AG04450 (cell line): ENCODE data around the gene EFCAB5. TPM values are rescaled to one million over a fixed set of nuclear protein-coding genes. Genes with fewer than 3 reads are reported as not detected.

Experiments
- CTCF ChIA-PET: fragments of 300-600, 350-600 bp; formaldehyde crosslinking; extraction: SDS; loops from one replicate; lab custom pipeline; 2022; ENCODE audit warnings: antibody characterized with exemption, inconsistent platforms; lab: Charles Lee
- POLR2A ChIA-PET: fragments of 350-600 bp; formaldehyde crosslinking; extraction: SDS; loops from one replicate; lab custom pipeline; 2021; ENCODE audit warnings: antibody characterized with exemption, inconsistent platforms; lab: Yijun Ruan, JAX
- DNase-seq: peaks from one replicate; pipeline ENCODE4 v3.0.0-alpha.2; 2011; ENCODE audit warnings: low read depth, low spot score
- H3K27ac ChIP-seq: one replicate; pipeline ENCODE4 v1.5.1; 2012; ENCODE audit warnings: low read depth, low read length, control low read depth
- H3K27me3 ChIP-seq: one replicate; pipeline ENCODE4 v1.6.0; 2012; ENCODE audit warnings: low read length; ENCODE audit not compliant: control insufficient read depth, insufficient read depth
- H3K4me3 ChIP-seq: 2 replicates; pipeline ENCODE4 v1.5.1; 2011; ENCODE audit warnings: mild to moderate bottlenecking, low read depth, low read length, control low read depth
- H3K9me3 ChIP-seq: 2 replicates; pipeline ENCODE4 v1.5.1; 2012; ENCODE audit warnings: low read length; ENCODE audit not compliant: control insufficient read depth, insufficient read depth
- polyA plus RNA-seq: library from polyadenylated mRNA; depleted of rRNA; stranded (reverse); fragments of >200 nt; gene quantifications from 2 replicates; pipeline ENCODE4 v1.2.3, GENCODE V29; 2011
- TF ChIP-seq, protein P1 (sequence below): IDR thresholded peaks from 2 replicates; pipeline ENCODE4 v1.5.1; 2011; ENCODE audit warnings: low read depth, low read length, control low read depth, inconsistent platforms

The EFCAB5 gene
- polyA plus RNA-seq, 1 experiment, result 0.24 TPM

DNA sequence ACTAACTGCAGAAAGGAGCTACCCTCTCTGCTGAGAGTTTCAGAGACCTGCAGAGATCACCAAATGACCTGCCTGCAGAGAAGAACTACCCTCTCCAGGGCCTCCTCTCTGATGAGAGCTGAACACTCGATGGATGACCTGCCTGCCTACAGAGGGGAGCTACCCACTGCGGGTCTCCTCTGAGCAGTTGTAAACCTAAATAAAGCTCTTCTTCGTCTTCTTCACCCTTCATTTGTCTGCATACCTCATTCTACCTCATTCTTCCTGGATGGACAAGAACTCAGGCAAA is 35.6 kb upstream of the EFCAB5 start:
- Histone ChIP-seq H3K4me3 (no peak overlapping the region), H3K9me3 (peaks cover 10% of the 10 kb centered on the region), H3K27ac (no peak overlapping the region), H3K27me3 (no peaks in the 10 kb centered on the region)
- TF ChIP-seq, protein P1, sequence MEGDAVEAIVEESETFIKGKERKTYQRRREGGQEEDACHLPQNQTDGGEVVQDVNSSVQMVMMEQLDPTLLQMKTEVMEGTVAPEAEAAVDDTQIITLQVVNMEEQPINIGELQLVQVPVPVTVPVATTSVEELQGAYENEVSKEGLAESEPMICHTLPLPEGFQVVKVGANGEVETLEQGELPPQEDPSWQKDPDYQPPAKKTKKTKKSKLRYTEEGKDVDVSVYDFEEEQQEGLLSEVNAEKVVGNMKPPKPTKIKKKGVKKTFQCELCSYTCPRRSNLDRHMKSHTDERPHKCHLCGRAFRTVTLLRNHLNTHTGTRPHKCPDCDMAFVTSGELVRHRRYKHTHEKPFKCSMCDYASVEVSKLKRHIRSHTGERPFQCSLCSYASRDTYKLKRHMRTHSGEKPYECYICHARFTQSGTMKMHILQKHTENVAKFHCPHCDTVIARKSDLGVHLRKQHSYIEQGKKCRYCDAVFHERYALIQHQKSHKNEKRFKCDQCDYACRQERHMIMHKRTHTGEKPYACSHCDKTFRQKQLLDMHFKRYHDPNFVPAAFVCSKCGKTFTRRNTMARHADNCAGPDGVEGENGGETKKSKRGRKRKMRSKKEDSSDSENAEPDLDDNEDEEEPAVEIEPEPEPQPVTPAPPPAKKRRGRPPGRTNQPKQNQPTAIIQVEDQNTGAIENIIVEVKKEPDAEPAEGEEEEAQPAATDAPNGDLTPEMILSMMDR, result no peak
- no peak for DNase-seq
- ChIA-PET CTCF (interaction anchor here (1.2 kb wide), 1 partner anchor 267 kb away, joined by 4 read pairs; no protein-coding TSS in a partner anchor), POLR2A (no interaction called here)

DNA sequence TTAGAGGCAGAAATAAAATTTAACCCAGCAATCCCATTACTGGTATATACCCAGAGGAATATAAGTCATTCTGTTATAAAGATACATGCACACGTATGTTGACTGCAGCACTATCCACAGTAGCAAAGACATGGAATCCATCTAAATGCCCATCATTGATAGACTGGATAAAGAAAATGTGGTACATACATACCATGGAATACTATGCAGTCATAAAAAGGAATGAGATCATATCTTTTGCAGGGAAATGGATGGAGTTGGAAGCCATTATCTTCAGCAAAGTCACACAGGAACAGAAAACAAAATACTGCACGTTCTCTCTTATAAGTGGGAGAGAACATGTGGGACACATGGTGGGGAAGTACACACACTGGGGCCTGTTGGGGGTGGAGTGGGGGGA is 34.5 kb upstream of the EFCAB5 start:
- H3K9me3 ChIP-seq, result peaks cover 10% of the 10 kb centered on the region
- ChIA-PET CTCF (interaction anchor here (0.9 to 1.2 kb wide), 3 partner anchors 67 to 268 kb away, joined by 3 to 11 read pairs (median 4); no protein-coding TSS in a partner anchor), POLR2A (no interaction called here)
- no peak overlapping the region for H3K27ac ChIP-seq
- DNase-seq, result no peak
- TF ChIP-seq, protein P1, result no peak
- no peaks in the 10 kb centered on the region for H3K27me3 ChIP-seq
- no peak overlapping the region for H3K4me3 ChIP-seq

DNA sequence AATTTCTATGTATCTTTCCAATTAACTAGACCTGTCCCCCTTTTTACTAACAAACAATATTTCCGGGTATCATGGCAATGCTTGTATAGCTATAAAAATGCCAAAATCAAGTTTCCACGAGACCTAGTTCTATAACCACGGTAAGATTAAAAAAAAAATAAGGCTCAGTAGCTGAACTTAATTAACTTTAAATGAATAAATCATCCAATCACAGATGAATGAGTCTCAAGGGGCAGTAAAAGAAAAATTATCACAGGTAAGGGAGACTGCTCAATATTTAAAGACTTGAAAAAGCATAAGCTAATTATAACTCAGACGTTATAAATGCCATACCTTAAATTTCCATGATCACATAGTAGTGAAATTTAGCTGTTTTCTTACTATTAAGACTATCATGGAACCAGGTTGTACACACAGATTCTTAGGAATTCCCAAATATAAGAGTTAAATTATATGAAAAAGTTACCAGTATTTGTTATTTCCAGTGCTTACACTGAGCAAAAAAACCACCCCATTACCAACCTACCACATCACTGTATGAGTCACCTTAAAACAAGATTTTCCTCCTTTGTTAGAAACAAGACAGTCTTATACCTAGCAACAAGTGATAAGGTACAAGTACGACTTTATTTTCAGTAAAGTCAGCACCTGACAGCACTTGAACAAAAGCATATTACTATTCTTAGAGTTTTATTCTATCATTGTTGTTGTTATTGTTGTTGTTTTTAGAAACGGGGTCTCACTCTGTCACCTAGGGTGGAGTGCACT is 32.0 kb upstream of the EFCAB5 start:
- CTCF ChIA-PET, result interaction anchor here (1.0 to 1.7 kb wide), 4 partner anchors 21 to 184 kb away, joined by 3 to 12 read pairs (median 4); partner anchors contain the start of gene SSH2
- H3K9me3 ChIP-seq, result peaks cover 10% of the 10 kb centered on the region
- DNase-seq, result no peak
- TF ChIP-seq, protein P1, result no peak
- H3K4me3 ChIP-seq, result no peak overlapping the region
- POLR2A ChIA-PET, result no interaction called here
- H3K27ac ChIP-seq, result no peak overlapping the region
- no peaks in the 10 kb centered on the region for H3K27me3 ChIP-seq

DNA sequence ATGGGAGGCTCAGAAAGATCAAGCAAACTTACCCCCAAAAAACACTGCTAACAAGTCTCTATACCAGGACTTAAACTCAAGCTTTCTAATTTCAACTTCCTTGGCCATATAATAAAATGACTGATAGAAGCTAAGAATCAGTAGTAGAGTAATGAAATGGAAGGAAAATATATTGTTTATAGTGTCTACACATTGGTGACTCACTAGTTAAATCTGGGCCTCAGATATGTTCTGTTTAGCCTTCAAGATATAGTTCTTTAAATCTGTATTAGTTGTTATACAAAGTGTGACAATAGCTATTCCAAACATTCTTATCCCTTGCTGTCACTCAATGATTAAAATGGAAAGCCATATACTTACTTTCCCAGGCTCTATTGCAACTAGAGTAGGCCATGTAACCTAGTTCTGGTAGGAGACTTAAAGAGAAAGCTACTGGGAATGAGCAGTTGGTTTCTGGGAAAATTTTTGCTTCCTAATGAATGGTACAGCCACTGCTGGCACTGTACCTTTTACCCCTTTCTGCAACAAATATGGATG is 29.7 kb upstream of the EFCAB5 start:
- no peak for DNase-seq
- no peak overlapping the region for H3K4me3 ChIP-seq
- ChIA-PET CTCF (interaction anchor here (0.9 to 3.3 kb wide), 4 partner anchors 10 to 294 kb away, joined by 3 to 35 read pairs (median 4); no protein-coding TSS in a partner anchor), POLR2A (interaction anchor here (0.6 to 0.9 kb wide), 2 partner anchors 17 to 562 kb away, joined by 3 to 4 read pairs; no protein-coding TSS in a partner anchor)
- no peak overlapping the region for H3K27ac ChIP-seq
- H3K9me3 ChIP-seq, result no peaks in the 10 kb centered on the region
- TF ChIP-seq, protein P1, result no peak
- H3K27me3 ChIP-seq, result no peaks in the 10 kb centered on the region
